HG02884 (cell line): ENCODE data around the gene VTA1.

ENCODE experiments used
- ATAC-seq: cut with Tn5 transposase; IDR thresholded peaks from one replicate; pipeline ENCODE4 v1.9.1; 2021; ENCODE audit warnings: mild to moderate bottlenecking, moderate library complexity; ENCODE audit not compliant: unreplicated experiment

Gene VTA1

GRCh38 chr6:142260748-142261147 lies 113.7 kb downstream of the VTA1 start:
- ATAC-seq = no peak

- no peak for ATAC-seq
Observed at GRCh38 chr6:142262231-142262630, 115.2 kb downstream of the VTA1 start.

- no peak for ATAC-seq
Observed at GRCh38 chr6:142265476-142265875, 118.4 kb downstream of the VTA1 start.

- ATAC-seq = no peak
Observed at GRCh38 chr6:142266060-142266459, 119.0 kb downstream of the VTA1 start.

- no peak for ATAC-seq
Observed at GRCh38 chr6:142271476-142271875, 124.4 kb downstream of the VTA1 start.
